ENCODE results near the gene PCDH9.

The PCDH9 gene

DNA sequence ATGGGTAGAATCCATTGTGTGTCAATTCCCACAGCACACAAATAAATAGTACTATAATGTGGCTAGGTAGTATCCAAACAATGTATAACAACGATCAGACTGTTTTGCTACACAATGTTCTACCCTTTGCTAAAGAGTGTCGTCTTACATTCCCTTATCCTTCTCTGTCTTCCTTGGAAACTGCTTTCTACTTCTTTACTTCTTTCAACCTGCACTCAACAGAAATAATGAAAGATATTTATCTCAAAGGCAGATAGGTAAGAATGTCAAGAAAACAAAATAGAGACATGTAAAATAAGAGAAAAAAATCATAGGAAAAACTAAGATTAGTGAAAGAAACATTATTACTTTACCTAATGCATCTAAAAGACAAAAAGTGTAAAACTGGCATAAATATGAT, 814.7 kb downstream of the PCDH9 start:
- Histone ChIP-seq H2AFZ (ENCODE audit: low read length) (no peak overlapping the region), H3K9me2 (replicated peaks; ENCODE audit: low read depth, low read length) (no peaks in the 10 kb centered on the region), H4K20me1 (ENCODE audit: insufficient read depth, low read length, poor library complexity, severe bottlenecking) (no peaks in the 10 kb centered on the region)

DNA sequence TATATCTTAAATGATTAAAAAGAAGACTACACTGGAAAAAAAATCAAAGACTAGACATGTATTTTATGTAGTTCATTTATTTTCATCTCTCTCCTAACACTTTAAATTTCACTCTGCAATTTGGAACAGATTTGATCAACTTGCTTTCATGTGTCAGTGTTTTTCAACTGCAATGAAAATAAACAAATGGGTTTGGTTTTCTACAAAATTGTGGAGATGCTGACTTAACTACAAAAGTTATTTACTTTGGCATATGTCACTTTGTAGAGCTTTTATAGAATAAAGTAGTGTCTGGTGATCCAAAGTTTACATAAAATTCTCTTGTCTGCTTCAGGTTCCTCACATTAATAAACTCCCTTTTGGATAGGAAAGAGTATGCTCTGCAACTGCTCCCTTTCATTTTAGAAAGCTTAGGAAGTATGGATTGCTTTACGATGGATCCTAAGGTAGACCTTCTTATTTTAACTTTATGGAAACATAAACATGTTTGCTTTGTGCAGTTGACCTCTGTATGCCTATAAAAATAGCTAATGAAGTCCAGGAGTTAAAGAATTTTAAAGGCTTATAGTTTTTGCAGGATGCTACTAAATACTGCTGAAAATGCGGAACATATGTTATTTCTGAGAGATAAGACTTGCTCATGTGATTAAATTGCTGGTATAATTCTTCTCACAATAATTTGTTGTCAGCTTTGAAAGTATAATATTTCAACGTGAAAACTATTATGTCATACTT, 815.9 kb downstream of the PCDH9 start:
- Histone ChIP-seq H3K79me2 (ENCODE audit: insufficient read depth, low read length) (no peaks in the 10 kb centered on the region), H3K4me2 (ENCODE audit: low read depth, low read length, poor library complexity, severe bottlenecking) (no peak overlapping the region), H3K27me3 (ENCODE audit: insufficient read depth, low read length, poor library complexity, severe bottlenecking) (no peaks in the 10 kb centered on the region), H3F3A (ENCODE audit: low read depth) (no peaks in the 10 kb centered on the region), H3K36me3 (ENCODE audit: insufficient read depth, low read length) (no peaks in the 10 kb centered on the region), H3K9me3 (ENCODE audit: insufficient read depth, low read depth, low read length) (no peaks in the 10 kb centered on the region), H4K20me1 (ENCODE audit: insufficient read depth, low read length, poor library complexity, severe bottlenecking) (no peaks in the 10 kb centered on the region), H3K4me3 (ENCODE audit: low read length, poor library complexity, severe bottlenecking) (no peak overlapping the region), H3K4me1 (ENCODE audit: insufficient read depth, low read length, poor library complexity, severe bottlenecking) (no peaks in the 10 kb centered on the region), H3K9ac (ENCODE audit: low read depth, low read length, poor library complexity, severe bottlenecking) (no peak overlapping the region), H3K9me2 (replicated peaks; ENCODE audit: low read depth, low read length) (no peaks in the 10 kb centered on the region), H2AFZ (ENCODE audit: low read length) (no peak overlapping the region)
- TF ChIP-seq EZH2phosphoT487 (IDR thresholded peaks at IDR 0.05; ENCODE audit: borderline replicate concordance) (no peak), CTCF (conservative IDR thresholded peaks at IDR 0.05; ENCODE audit: low read length) (no peak)

More for the DNA sequence above, 814.7 kb downstream of the PCDH9 start:
- no peak for TF ChIP-seq EZH2phosphoT487 (IDR thresholded peaks at IDR 0.05; ENCODE audit: borderline replicate concordance)
- TF ChIP-seq CTCF (conservative IDR thresholded peaks at IDR 0.05; ENCODE audit: low read length), result no peak
- no peak overlapping the region for H3K9ac ChIP-seq (ENCODE audit: low read depth, low read length, poor library complexity, severe bottlenecking)
- no peaks in the 10 kb centered on the region; the same call in 1 of the 2 replicates for H3K9me3 ChIP-seq (ENCODE audit: insufficient read depth, low read depth, low read length)
- no peaks in the 10 kb centered on the region for H3K36me3 ChIP-seq (ENCODE audit: insufficient read depth, low read length)
- H3K27me3 ChIP-seq (ENCODE audit: insufficient read depth, low read length, poor library complexity, severe bottlenecking), result no peaks in the 10 kb centered on the region
- H3K4me3 ChIP-seq (ENCODE audit: low read length, poor library complexity, severe bottlenecking), result no peak overlapping the region
- H3K4me2 ChIP-seq (ENCODE audit: low read depth, low read length, poor library complexity, severe bottlenecking), result no peak overlapping the region
- no peaks in the 10 kb centered on the region for H3K4me1 ChIP-seq (ENCODE audit: insufficient read depth, low read length, poor library complexity, severe bottlenecking)
- H3F3A ChIP-seq (ENCODE audit: low read depth), result no peaks in the 10 kb centered on the region
- no peaks in the 10 kb centered on the region for H3K79me2 ChIP-seq (ENCODE audit: insufficient read depth, low read length)

DNA sequence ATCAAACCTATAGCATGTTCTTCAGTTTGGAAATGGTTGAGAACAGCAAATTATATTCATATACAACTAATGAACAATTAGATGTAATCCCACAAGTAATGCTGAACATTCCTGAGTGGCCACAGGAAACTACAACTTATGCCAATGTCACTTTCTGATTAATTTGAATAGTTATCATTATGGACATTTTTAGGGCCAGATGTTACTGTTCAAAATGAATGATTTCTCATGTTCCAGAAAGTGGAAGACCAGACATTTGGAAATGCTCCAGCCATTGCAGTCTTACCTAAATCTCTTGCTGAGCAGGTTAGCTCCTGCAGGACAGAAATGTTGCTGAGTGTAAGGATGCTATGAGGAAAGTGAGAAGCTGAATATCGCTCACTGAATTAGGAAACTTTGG, 819.8 kb downstream of the PCDH9 start:
- no peak for TF ChIP-seq EZH2phosphoT487 (IDR thresholded peaks at IDR 0.05; ENCODE audit: borderline replicate concordance)
- TF ChIP-seq CTCF (conservative IDR thresholded peaks at IDR 0.05; ENCODE audit: low read length), result no peak
- H4K20me1 ChIP-seq (ENCODE audit: insufficient read depth, low read length, poor library complexity, severe bottlenecking), result no peaks in the 10 kb centered on the region
- H3F3A ChIP-seq (ENCODE audit: low read depth), result no peaks in the 10 kb centered on the region
- H3K9ac ChIP-seq (ENCODE audit: low read depth, low read length, poor library complexity, severe bottlenecking), result no peak overlapping the region
- no peaks in the 10 kb centered on the region for H3K9me3 ChIP-seq (ENCODE audit: insufficient read depth, low read depth, low read length)
- H3K9me2 ChIP-seq (replicated peaks; ENCODE audit: low read depth, low read length), result no peaks in the 10 kb centered on the region
- H3K27me3 ChIP-seq (ENCODE audit: insufficient read depth, low read length, poor library complexity, severe bottlenecking), result no peaks in the 10 kb centered on the region
- H3K36me3 ChIP-seq (ENCODE audit: insufficient read depth, low read length), result no peaks in the 10 kb centered on the region
- no peaks in the 10 kb centered on the region for H3K79me2 ChIP-seq (ENCODE audit: insufficient read depth, low read length)
- no peak overlapping the region for H3K4me3 ChIP-seq (ENCODE audit: low read length, poor library complexity, severe bottlenecking)
- no peak overlapping the region for H2AFZ ChIP-seq (ENCODE audit: low read length)
- no peak overlapping the region for H3K4me2 ChIP-seq (ENCODE audit: low read depth, low read length, poor library complexity, severe bottlenecking)
- no peaks in the 10 kb centered on the region for H3K4me1 ChIP-seq (ENCODE audit: insufficient read depth, low read length, poor library complexity, severe bottlenecking)

All from Loucy (cell line).